Measurements from ENCODE around the gene TUB.

TUB gene

DNA sequence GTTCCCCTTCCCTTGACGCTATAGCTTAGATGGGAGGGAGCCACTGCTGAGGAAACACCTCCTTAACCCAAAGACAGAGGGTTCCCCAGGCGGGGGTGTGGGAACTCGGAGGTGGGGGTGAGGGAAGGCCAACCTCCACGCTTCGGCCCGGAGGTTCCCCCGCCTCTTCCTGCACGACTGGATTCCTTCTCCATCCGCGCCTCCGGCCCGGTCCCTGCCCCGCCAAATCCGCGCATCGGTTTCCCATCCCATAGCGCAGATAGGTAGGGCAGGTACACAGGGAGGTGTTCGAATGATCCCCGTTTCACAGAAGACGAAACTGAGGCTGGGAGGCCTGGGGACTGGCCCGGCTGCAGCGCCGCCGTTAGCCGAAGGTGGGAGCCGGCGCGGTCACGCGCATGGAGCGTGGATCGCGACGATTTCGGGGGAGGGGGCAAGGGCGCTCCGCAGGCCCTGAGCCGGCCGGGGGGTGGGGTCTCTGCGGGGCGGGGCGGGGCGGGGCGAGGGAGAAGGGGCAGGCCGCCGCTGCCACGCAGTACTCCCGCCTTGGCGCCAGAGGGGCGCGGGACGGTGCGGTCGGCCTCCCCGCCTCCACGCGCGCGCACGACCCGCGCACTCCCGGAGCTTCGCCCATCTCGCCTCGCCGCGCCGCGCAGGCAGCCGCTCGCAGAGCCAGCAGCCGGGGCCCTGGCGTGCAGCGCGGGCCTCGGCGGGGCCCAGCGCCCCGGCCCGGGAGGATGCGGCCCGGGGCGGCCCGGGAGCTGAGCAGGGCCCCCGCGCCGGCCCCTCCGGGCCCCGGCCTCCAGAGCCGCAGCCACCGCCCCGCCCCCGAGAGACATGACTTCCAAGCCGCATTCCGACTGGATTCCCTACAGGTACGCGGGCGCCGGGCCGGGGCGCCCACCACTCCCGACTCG is at the start of gene TUB:
Gene TUB (plus strand): TSS at position 538 of the 917 bp plus-strand sequence. CDS start 300 bp downstream, at position 838.
- no peak for DNase-seq (ENCODE audit: low read depth in 1 of 2, low spot score in 1 of 2)

DNA sequence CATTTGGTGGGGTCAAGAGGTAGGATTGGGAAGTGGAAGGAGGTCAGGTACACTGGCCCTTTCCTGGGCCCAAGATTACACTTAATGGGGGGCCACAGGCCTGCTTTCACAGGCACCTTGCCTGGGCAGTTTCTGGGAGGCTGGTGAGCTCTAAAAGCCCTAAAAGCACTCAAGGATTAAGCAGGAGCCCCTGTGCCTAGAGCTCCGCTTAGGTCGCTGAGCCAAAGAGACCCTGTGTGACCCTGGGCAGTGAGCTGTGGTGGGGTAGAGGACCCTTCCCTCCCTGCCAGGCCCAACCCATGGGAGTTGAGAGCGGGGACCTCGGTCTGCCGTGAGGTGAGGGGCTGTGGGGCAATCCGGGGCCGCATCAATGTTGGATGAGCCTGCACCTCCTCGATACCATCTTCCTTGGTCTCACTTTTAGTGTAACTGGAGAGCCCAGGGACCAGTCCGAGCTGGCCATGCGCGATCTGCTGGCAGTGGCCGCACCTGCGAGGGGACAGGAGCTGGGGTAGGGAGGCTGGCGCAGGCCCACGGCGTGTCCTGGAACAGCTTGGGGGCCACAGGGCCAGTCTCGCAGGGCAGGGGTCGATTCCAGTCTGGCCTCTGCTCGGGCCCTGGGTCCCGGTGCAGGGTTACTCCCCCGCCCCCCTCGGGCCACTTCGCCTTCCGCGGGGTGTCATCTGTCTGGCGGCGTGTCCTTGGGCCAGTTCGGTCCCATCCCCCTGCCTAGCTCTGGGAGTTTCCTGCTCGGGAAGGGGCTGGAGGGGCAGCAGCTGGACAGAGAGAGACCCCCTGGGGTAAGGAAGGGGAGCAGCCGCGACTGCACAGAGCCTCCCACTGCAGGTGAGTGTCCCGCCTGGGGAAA is 49.5 kb upstream of the TUB start:
- no peak for DNase-seq (ENCODE audit: low read depth in 1 of 2, low spot score in 1 of 2)

- DNase-seq (ENCODE audit: low read depth in 1 of 2, low spot score in 1 of 2), result no peak
Measured at GRCh38 chr11:8032122-8032521, 48.9 kb upstream of the TUB start.

- DNase-seq (ENCODE audit: low read depth in 1 of 2, low spot score in 1 of 2), result no peak
Measured at GRCh38 chr11:8032576-8033304, 48.3 kb upstream of the TUB start.

- peak in 1 of 2 donors; percentile 19 for DNase-seq (ENCODE audit: low read depth in 1 of 2, low spot score in 1 of 2)
Measured at GRCh38 chr11:8033305-8034105, 47.5 kb upstream of the TUB start.

GRCh38 chr11:8034106-8034585 is 46.9 kb upstream of the TUB start:
- DNase-seq (ENCODE audit: low read depth in 1 of 2, low spot score in 1 of 2), result no peak

DNA sequence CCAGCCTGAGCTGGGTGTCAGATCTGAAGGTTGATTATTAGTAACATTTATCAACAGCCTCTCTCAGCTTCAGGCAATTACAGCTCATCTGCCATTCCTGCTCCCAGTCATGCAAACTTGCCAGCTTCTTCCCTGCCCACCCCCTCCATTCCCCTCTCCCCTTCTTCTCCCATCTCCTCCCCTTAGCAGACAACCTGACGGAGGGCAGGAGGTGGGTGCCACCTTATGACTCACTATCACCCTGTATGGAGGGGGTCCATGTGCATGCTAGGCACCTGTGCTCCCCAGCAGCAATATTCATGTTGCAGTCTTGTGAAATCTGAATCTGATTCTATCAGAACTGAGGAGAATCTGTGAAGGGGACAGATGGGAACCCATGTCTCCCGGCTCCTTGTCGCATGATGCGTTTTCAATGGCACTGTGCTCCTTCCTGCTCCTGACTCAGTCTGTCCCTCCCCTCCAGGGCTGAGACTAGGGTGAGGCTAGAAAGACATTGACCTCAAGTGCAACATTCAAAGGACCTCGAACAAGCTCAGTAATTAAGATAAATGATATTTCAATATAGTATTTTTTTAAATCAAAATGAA is 46.3 kb upstream of the TUB start:
- DNase-seq (ENCODE audit: low read depth in 1 of 2, low spot score in 1 of 2), result no peak

GRCh38 chr11:8035200-8035855 is 45.7 kb upstream of the TUB start:
- DNase-seq (ENCODE audit: low read depth in 1 of 2, low spot score in 1 of 2), result no peak

GRCh38 chr11:8036002-8036802 is 44.8 kb upstream of the TUB start:
- DNase-seq (ENCODE audit: low read depth in 1 of 2, low spot score in 1 of 2), result no peak

GRCh38 chr11:8036986-8037385 is 44.0 kb upstream of the TUB start:
- DNase-seq (ENCODE audit: low read depth in 1 of 2, low spot score in 1 of 2), result no peak

DNA sequence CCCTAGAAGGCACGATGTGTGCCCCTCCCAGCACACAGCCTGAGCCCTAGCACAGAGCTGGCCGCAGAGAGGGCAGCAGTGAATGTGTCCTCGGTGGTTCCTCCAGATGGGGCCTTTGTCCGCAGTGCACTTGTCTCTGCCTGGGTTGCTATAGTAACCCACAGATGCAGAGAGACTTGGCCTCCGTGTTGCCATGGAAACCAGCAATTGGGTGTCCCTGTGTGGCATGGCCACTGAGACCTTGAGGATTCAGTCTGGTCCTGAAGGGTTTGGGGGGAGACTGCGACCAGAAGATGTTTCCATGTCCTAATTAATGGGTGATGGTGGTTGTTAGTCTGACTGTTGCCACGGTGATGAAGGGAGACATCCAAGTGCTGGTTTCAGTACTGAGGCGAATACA is 42.6 kb upstream of the TUB start:
- no peak for DNase-seq (ENCODE audit: low read depth in 1 of 2, low spot score in 1 of 2)

GRCh38 chr11:8038811-8039529 is 42.0 kb upstream of the TUB start:
- no peak for DNase-seq (ENCODE audit: low read depth in 1 of 2, low spot score in 1 of 2)

DNA sequence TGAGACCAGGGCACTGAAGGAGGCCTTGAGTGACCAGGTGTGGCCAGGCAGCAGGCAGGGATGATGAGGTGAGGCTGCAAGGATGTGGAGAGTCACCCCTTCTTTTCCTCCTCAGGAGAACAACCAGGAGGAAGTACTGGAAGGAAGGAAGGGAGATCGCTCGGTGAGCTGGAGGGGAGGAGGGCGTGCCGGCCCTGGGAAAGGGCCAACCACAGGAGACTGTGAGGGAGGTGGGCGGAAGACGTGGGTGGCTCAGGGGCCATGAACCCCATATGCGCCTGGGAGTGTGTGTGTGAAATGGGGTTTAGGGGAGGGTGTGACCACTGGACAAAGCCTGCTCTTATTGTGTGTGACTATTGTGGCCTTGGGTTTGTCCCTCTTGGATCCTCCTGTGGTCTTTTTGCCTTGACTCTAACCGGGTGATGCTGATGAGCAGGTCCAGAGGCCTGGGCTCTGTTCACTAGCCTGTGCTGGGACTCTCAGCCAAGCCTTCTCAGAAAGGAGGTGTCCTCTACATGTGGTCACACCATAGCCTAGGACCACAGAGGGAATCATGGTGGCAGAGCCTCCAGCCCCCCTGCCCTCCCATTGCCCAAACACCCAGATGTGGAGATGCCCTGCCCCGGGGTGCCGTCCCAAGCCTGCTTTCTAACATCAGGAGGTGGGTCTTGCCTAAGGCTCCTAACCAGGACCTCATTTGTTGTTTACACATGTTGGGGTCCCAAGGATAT is 41.3 kb upstream of the TUB start:
- no peak for DNase-seq (ENCODE audit: low read depth in 1 of 2, low spot score in 1 of 2)

DNA sequence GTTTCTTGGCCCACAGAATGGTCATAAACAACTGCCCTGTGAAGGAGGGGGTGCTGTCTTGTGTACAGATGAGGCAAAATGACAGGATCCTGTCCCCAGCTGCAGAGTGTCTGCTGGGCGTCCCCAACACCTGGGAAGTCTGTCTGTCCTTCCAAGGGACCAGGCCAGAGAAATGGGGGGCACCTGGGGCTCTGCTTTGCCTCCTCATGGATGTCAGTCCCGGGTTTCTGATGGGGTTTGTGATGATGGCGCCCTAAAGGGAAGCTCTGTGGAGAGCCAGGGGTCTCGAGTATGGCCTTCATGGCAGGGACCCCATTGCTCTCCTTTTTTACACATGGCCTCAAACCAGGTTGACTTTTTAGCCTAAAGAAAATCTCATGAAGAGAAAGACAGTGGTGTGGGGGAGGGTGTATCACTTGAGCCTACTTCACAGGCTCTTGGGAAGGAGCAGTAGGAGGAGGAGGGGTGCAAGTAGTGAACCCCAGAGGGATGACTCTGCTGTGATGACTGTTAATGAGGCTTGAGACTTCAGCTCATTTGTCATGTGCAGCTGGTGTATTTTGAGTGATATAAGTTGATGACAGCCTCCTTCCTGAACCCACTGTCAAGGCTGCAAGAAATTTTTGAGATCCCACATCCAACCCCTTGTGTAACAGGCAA is 40.6 kb upstream of the TUB start:
- no peak for DNase-seq (ENCODE audit: low read depth in 1 of 2, low spot score in 1 of 2)

DNA sequence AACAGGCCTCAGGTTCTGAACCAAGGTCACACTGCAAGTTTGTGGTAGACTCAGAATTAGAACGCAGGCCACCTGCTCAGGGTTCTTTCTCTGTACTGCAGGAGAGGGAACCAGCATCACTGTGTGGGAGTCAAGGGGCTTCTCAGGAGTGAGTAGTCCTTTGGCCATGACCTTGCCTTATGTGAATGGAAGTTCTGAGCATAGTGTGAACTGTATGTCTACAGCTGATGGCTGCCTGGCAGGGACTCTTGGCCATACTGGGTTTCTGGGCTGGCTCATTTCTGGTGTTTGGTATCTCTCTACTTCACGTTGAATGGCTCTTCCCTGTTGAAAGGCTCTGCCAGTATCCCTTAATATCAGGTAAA is 40.1 kb upstream of the TUB start:
- no peak for DNase-seq (ENCODE audit: low read depth in 1 of 2, low spot score in 1 of 2)

GRCh38 chr11:8041576-8041975 is 39.4 kb upstream of the TUB start:
- DNase-seq (ENCODE audit: low read depth in 1 of 2, low spot score in 1 of 2), result no peak

DNA sequence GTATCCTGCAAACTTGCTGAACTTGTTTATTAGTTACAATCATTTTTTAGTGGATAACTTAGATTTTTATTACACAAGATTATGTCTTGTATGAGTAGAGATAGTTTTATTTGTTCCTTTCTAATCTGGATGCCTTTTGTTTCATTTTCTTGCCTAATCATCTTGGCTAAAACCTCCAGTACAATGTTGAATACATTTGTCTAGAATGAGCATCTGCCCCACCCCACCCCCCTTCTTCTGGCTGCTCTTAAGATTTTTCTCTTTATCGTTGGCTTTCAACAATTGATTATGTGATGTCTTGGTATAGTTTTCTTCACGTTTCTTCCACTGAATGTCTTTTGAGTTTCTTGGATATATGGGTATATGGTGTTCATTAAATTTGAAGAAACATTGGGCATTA is 37.3 kb upstream of the TUB start:
- no peak for DNase-seq (ENCODE audit: low read depth in 1 of 2, low spot score in 1 of 2)

Measured in activated T-helper 1 cell treated with anti-CD3 and anti-CD28 coated beads, Interleukin-2, amount 50 U/mL, for 16 hours (primary cell).